GM12872 (cell line): ENCODE data around the gene ZNF483.

Experiments used
- CTCF ChIP-seq: IDR thresholded peaks from 3 replicates; pipeline ENCODE4 v1.5.1; 2011; ENCODE audit warnings: low read depth, mild to moderate bottlenecking, low read length, moderate library complexity; ENCODE audit not compliant: insufficient read depth

The ZNF483 gene

GRCh38 chr9:111559000-111559610 is 34.1 kb downstream of the ZNF483 start:
- no peak for TF ChIP-seq CTCF

GRCh38 chr9:111561165-111561719 is 36.3 kb downstream of the ZNF483 start:
- no peak for TF ChIP-seq CTCF

GRCh38 chr9:111566234-111566633 is 41.3 kb downstream of the ZNF483 start:
- no peak for TF ChIP-seq CTCF

GRCh38 chr9:111572950-111573604 is 48.1 kb downstream of the ZNF483 start:
- TF ChIP-seq CTCF = no peak

GRCh38 chr9:111582888-111583287 is 57.9 kb downstream of the ZNF483 start:
- no peak for TF ChIP-seq CTCF

- TF ChIP-seq CTCF = no peak
Measured at GRCh38 chr9:111586378-111586777, 61.4 kb downstream of the ZNF483 start.

- no peak for TF ChIP-seq CTCF
Measured at GRCh38 chr9:111588846-111589245, 63.9 kb downstream of the ZNF483 start.
